ENCODE measurements around the gene HDHD5.

DNA sequence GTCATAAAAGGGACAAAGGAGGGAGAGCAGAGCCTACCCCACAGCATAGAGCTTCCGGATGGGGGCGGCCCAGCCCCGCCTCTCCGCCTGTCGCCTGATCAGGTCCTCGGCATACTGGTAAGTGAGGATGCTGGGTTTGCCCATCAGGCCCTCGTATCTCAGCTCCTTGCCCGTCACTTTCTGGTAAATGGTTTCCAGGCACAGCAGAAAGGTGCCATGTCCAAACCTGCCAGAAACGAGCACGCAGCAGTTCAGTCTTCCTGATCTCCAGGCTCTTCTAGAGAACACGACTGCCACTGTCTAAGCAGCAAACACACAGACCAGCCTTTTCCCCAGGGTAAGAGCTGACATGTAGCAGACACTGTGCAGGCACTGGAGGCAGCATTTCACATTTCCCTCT, 20.6 kb downstream of the HDHD5 start:
- TF ChIP-seq PPARA (CRISPR knock-in tag; IDR thresholded peaks at IDR 0.05; ENCODE audit: borderline replicate concordance) (no peak), RARB (CRISPR knock-in tag; IDR thresholded peaks at IDR 0.05) (no peak), ZFP30 (CRISPR knock-in tag; IDR thresholded peaks at IDR 0.05) (no peak), ZFP3 (CRISPR knock-in tag; IDR thresholded peaks at IDR 0.05) (no peak), ZNF565 (CRISPR knock-in tag; conservative IDR thresholded peaks at IDR 0.05; ENCODE audit: low read depth) (no peak), ESRRG (CRISPR knock-in tag; IDR thresholded peaks at IDR 0.05) (no peak), GLIS3 (CRISPR knock-in tag; IDR thresholded peaks at IDR 0.05) (no peak)
- TF ChIP-seq, protein P1, sequence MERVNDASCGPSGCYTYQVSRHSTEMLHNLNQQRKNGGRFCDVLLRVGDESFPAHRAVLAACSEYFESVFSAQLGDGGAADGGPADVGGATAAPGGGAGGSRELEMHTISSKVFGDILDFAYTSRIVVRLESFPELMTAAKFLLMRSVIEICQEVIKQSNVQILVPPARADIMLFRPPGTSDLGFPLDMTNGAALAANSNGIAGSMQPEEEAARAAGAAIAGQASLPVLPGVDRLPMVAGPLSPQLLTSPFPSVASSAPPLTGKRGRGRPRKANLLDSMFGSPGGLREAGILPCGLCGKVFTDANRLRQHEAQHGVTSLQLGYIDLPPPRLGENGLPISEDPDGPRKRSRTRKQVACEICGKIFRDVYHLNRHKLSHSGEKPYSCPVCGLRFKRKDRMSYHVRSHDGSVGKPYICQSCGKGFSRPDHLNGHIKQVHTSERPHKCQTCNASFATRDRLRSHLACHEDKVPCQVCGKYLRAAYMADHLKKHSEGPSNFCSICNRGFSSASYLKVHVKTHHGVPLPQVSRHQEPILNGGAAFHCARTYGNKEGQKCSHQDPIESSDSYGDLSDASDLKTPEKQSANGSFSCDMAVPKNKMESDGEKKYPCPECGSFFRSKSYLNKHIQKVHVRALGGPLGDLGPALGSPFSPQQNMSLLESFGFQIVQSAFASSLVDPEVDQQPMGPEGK (CRISPR knock-in tag; IDR thresholded peaks at IDR 0.05; ENCODE audit: borderline replicate concordance): no peak
- TF ChIP-seq, protein P2, sequence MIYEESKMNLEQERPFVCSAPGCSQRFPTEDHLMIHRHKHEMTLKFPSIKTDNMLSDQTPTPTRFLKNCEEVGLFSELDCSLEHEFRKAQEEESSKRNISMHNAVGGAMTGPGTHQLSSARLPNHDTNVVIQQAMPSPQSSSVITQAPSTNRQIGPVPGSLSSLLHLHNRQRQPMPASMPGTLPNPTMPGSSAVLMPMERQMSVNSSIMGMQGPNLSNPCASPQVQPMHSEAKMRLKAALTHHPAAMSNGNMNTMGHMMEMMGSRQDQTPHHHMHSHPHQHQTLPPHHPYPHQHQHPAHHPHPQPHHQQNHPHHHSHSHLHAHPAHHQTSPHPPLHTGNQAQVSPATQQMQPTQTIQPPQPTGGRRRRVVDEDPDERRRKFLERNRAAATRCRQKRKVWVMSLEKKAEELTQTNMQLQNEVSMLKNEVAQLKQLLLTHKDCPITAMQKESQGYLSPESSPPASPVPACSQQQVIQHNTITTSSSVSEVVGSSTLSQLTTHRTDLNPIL (CRISPR knock-in tag; IDR thresholded peaks at IDR 0.05; ENCODE audit: low read depth): no peak
- TF ChIP-seq, protein P3, sequence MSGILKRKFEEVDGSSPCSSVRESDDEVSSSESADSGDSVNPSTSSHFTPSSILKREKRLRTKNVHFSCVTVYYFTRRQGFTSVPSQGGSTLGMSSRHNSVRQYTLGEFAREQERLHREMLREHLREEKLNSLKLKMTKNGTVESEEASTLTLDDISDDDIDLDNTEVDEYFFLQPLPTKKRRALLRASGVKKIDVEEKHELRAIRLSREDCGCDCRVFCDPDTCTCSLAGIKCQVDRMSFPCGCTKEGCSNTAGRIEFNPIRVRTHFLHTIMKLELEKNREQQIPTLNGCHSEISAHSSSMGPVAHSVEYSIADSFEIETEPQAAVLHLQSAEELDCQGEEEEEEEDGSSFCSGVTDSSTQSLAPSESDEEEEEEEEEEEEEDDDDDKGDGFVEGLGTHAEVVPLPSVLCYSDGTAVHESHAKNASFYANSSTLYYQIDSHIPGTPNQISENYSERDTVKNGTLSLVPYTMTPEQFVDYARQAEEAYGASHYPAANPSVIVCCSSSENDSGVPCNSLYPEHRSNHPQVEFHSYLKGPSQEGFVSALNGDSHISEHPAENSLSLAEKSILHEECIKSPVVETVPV (CRISPR knock-in tag; IDR thresholded peaks at IDR 0.05): no peak
